GM18526 (cell line): ENCODE measurements around the gene TRIM62.

Source experiments
- POLR2A ChIP-seq: IDR thresholded peaks from 3 replicates; pipeline ENCODE4 v1.6.1; 2011; ENCODE audit not compliant: insufficient read length; ENCODE audit errors: extremely low read depth

Gene TRIM62

DNA sequence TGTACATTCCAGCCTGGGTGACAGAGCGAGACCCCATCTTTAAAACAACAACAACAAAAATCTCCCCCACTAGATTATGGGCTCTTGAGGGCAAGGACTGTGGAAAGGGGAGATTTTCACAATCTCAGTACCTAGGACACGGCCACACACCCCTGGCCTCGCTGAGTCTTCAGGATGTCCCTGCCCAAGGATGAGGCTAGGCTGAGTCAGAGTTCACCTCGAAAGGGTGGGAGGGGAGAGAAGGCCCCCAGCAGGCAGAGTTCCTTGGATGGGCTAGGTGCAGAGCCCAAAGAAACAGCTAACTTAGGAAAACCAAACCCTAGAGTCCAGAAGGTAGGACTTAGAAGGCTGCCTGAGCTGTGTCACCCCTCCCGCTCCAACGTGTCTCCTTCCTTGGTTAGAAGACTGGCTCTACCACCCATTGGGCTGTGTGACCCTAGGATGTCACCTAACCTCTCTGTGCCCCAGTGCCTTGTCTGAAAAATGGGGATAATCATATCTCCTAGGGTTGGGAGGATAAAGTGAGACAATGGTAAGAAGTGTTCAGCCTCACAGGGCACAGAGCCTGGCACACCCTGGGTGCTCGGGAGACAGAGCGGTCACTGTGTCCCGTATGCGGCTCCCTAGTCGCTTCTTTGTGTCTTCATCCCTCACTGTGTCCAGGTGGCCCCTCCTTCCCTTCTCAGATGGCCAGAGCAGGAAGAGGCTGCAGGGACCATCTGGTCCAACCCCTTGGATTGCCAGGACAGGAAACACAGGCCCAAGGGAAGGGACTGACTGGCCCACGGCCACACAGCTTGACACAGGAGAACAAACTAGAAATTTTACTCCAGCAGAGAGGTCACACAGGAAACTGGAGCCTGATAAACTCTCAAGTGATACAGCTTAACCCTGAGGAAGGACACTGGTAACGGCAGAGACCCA, 11.2 kb downstream of the TRIM62 start:
- TF ChIP-seq POLR2A: no peak

DNA sequence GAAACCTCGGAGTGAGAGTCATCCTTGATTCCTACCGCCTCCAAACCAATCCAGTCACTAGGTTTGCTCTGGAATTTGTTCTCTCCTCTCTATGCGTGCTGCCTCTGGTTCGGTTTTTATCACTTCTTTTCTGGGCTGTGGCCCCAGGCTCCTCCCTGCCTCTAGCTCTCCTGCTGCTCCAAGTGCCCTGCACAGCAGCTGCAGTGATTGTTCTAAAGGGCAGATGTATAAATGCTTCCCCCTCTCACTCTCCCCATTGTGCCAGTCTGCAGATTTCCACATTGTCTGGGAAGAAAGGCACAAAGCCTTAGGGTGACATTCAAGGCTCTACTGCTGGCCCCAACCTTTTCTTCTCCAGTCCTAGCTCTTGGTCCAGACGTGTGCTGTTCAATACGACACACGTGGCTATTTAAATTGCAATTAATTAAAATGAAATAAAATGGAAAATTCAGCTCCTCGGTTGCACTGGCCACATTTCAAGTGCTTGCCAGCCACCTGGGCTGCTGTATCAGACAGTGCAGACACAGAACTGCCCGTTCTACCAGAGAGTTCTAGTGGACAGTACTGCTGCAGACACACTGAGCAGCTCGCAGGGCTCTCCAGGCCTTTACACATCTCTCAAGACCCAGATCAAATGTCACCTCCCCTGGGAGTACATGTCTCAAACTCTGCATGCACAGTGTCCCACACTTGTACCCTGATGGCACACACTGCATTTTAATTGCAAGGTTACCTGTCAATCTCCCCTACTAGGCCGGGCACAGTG, 12.4 kb downstream of the TRIM62 start:
- TF ChIP-seq POLR2A: no peak

DNA sequence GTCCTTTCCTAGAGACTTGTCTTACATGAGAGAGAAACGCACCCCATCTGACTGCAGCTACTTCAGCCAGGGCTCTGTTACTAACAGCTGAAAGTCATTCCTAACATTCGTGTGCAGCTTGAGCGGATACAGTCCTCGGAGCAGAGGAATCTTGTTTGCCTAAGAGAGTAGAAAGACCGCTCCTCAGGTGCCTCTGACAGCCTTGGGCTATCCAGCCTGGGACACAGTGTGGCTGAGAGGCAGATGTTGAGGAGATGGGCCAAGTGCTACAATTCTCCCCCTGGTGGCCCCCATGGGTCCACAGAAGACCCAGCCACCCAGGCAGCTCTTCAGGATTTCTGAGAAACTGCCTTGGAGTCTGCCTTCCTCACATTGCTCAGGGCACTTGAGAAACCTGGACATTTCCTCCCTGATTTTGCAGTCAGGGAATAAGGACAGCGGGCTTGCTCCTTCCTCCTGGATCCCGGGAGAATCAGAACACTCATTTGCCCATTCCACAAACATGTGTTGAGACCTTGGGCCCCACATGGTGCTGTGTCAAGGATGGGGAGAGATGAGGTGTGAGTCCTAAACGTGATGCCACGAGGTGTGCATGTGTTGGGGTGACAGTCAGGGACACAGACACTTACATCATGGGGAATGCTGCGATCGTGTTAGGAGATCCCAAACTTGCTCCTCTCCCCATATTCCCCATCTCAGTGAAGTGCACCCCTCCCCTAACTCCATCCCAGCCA, 13.1 kb downstream of the TRIM62 start:
- TF ChIP-seq POLR2A: no peak

DNA sequence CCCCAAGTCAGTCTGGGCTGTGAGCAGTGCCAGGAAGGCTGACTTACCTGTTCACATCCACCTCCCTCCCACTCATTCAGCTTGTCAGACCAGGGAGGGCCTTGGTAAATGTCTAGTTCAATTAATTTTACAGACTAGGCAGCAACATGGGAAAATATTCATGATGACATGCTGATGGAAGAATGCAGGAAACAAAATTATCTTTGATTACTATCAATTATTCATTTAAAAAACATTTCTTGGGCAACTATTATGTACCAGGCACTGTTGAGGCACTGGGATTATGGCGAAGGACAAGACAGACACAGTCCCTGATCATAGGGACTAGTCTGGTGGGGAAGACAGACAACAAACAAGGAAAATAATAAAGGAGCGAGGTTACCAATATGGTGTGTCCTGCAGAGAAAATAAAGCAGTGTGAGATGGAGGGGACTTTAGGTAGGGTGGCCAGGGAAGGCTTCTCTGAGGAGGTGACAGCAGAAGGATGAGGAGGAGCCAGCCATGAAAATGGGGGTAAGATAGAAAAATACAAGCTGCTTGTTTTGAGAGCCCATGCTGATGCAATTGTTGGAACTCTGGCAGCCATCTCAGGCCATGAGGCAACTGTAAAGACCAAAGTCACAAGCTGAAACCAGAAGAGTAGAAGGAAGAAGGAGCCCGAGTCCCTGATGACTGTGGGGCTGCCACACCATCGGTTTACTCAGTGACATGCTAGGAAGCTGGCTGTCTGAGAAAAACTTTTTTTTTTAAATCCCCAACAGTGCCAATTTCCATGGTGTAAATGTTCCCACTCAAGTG, 14.0 kb downstream of the TRIM62 start:
- no peak for TF ChIP-seq POLR2A

DNA sequence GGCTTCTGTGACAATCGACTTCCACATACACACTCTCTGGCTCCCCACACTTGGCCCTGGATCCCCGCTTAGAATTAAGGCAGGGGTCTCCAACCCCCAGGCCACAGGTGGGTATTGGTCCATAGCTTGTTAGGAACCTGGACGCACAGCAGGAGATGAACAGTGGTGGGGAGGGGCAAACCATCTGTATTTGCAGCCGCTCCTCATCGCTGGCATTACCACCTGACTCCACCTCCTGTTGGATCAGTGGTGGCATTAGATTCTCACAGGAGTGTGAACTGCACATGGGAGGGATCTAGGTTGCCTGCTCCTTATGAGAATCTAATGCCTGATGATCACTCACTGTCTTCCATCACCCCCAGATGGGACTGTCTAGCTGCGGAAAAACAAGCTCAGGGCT, 16.0 kb downstream of the TRIM62 start:
- TF ChIP-seq POLR2A: no peak

DNA sequence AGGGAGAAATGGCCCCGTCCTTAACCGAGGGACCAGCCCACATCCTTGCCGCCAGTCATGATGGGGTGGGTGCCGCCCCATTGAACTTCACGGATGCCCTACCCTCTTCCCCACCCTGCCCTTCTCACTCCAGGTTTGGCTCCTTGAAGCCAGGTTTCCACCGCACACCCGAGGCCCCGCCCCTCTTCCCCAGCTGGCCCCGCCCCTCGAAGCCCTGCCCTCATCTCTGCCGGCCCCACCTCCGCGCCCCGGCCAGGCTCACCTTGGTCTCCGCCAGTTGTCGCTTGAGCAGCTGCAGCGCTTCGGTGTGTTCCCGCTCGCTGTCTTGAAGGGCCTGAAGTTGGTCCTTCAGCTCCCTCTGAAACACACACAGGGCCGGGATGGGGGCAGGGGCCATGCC, 16.6 kb downstream of the TRIM62 start:
- TF ChIP-seq POLR2A: no peak

DNA sequence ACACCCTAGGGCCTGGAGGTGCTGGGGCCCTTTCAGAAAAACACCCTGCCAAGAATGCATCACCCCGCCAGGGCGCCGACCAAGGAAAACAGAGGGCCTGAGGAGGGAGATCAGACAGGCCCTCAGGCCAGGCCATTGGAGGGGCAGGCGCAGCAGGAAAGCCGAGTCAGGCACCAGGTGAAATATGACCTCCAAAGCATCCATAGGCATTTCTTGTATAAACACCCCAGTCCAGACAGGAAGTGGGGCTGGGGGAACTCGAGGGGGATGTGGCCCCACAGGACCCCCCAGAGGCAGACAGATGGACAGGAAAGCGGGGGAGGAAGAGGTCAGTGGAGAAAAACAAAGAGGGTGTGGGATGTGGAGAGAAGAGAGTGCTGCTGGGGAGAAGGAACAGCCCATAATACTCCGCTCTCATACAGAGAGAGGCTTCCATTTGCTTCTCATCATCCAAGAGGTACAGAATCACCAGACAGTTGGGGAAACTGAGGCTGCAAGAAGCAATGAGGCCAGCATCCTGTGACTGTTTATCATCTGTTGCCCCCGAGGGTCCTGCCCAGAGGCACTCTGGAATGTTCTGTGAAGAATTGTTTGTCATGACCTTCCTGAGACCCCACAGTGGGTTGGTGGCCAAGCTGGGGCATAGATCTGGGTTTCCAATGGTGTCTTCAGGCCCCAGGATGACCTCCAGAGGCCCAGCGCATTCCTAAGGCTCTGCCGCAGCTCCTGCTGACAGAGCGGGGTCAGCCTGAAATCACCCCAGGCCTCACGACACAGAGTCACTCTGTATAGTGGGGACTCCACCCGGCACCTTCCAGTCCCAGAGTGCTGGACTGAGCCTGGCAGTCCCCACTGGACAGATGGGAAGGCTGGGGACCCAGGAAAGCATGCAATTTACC, 18.0 kb downstream of the TRIM62 start:
- TF ChIP-seq POLR2A: no peak

DNA sequence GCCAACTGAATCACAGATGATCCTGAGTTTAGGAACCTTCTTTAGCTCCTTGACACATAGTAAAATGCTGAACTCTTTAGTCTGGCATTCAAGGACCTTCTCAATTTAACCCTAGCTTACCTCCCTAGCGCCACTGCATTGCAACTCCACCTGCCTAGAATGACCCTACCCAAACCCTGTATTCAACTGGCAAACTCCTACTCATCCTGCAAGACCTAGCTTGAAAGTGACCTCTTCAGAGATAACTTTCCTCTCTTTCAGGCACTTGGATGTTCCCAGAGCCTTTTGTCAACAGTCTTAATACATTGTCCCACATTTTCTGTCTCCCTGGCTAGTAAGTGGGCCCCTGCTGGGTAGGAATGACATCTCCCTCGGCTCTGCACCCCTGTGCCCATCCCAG, 19.7 kb downstream of the TRIM62 start:
- TF ChIP-seq POLR2A: no peak

DNA sequence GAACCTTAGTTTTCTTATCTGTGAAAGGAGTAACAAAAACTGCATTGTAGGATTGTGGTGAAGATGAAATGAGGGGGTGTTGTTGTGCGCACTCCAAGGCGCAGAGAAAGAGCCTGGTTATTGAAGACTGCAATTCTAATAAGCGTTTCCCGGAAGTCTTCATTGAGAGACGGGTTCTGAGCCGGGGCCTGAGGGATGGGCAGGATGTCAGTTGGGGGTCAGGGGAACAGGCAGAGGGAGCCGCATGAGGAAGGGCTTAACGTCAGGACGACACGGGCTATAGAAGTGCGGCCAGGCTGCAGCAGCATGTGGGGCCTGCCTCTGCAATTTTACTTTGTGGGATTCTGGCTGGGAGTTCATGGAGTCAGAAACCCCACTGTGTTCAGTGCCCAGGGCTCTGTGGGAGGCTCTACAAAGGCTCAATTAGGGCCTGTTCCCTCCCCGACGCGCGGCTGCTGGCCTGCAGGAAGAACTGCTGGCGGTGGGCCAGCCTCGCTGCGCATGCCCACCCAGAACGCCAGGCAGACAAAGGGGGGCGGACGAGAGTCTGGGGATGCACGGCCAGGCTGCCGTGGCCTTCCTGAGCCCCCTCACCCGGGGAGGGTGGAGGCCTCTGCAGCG, 20.7 kb downstream of the TRIM62 start:
- TF ChIP-seq POLR2A: no peak

DNA sequence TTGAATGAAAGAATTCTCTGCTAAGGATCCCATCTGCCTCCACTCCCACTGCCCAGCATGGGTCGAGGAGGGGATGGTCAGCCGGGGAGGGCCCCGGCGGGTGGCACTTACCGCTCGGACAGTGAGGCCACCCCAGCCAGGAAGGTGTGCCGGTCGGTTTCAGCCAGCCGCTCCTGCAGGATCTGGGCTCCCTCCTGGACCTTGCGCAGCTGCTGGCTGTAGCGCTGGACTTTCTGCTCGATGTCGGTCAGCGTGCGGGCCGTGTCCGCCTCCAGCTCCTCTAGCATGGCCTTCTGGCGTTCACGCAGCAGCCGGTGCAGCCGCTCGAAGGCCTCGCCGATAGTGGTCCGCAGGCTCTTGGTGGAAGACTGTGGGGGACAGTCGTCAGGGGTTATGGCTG, 22.3 kb downstream of the TRIM62 start:
- no peak for TF ChIP-seq POLR2A

DNA sequence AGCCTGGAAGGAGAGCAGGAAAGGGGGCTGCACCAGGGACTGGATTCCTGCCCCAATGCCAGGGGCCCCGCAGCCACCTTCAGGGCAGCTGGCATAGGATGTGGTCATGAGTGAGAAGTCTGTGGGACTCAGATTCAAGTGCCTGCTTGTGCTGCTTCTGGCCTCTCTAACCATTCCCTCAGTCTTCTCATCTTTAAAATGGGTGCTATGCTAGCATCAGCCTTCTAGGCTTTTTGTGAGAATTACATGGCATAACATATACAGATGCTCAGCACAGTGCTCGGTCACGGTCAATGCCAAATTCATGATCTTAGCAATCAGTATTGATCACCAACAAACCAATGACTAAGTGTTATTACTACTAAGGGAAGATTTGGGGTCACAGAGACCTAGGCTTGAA, 23.5 kb downstream of the TRIM62 start:
- no peak for TF ChIP-seq POLR2A

DNA sequence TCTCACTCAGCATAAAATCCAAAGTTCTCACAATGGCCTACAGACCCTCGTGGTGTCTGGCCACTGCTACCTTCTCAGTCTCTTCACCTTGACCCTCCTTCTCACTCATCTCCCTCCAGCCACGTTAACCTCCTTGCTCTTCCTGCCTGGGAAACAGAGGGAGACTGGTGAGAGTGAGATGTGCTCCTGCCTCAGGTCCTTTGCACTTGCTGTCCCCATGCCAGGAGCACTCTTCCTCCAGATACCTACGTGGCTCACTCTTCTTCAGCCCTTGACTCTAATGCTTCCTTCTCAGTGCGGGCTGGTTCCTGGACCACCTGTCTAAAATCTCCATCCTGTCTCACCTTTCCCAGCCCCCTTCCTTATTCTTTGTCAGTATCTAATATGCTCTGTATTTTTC, 24.7 kb downstream of the TRIM62 start:
- TF ChIP-seq POLR2A: no peak

DNA sequence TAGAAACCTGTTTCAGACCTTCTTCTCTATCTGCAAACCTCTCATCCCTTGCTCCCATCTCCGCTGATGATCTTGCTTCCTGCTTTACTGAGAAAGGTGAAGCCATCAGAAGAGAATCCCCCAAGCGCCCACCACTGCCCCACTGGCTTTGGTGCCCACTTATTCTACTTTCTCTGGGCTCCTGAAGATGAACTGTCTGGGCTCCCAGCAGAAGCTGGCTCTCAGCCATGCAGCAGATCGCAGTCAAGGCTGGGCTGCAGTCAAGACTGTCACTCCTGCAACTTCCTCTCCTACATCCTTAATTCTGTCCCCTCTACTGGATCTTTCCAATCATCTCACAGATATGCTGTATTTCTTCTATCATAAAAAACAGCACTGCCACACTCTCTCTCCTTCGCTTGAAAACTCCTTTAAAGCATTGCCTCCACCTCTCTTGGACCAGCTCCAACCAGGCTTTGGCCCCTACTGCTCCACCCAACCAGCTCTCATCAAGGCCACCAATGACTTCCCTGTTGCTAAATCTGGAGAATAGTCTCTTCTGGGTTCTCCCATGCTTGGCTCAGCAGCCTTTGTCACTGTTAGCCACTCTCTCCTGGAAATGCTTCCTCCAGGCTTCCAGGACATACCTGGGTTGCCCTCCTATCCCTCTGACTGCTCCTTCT, 25.8 kb downstream of the TRIM62 start:
- TF ChIP-seq POLR2A: no peak
